HG02763 (cell line): ENCODE data around the gene CTDSPL.

Experiments used
- ATAC-seq: cut with Tn5 transposase; IDR thresholded peaks from one replicate; pipeline ENCODE4 v1.9.1; 2021; ENCODE audit warnings: mild to moderate bottlenecking, moderate library complexity; ENCODE audit not compliant: unreplicated experiment

Gene CTDSPL

DNA sequence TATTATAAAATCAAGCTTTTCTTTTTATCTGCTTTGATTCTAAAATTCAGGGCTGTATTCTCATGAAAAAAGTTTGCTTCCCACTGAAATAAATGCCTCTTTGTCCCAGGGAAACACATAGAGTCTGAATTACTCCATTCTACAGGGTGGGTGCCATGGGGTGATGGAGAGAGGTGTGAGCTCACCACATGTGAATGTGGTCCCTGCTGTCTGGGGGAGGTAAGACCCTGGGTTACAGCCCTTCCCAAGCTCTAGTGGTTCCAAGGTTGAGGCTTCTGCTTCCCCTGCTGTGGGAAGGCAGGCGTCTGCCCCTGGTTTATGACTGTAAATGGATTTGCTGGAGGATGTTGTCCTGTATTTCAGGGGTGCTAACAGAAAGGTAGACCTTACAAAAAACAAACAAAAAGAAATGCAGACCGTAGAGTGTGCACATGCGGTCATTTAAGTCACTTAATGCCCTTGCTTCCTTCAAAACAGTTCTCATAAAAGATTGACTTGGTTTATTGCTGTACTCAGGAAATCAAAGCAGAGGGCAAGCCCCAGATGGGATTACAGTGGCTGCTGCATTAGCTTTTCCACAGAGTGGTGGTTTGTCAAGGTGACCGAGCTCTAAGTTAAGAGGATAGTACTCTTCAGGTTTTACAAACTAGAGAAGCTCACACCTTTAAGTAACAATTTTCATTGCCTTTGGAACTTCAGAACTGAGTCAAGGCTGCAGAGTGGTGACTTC is 49.2 kb downstream of the CTDSPL start:
- ATAC-seq = no peak

- ATAC-seq = no peak
These were observed 50.5 kb downstream of the CTDSPL start for GRCh38 chr3:37912052-37912733.

DNA sequence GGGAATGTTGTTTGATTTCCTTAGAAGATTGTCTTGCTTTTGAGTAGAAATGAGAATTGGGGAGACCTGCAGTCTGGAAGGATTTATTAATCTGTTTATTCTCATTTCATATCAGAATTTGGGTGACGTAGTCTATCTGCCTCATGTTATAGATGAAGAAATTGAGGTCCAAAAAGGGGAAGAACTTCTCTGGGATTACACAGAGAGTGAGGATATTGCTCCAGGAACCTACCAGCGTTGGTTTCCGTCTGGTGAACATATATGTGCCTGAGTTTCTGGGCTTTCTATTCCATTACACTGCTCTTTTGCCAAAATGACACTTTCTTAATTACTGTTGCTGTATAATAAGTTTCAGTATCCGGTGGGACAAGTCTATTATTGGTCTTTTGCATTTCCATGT is 51.8 kb downstream of the CTDSPL start:
- no peak for ATAC-seq

DNA sequence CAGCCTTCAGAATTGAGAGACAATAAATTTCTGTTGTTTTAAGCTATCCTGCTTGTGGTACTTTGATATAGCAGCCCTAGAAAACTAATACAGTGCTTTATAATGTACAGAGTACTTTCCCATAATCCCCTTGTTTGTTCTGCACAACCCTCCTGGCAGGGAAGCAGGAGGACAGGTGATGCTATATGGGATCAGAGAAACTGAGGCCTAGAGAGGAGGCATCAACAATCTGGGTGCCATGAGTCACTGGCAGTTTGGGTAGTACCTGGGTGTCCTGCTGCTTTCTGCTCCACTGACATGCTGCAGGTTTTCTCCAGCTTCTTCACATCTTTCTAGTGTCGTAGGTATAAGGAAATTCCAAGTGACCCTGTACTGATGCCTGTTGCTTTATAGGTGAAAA is 55.0 kb downstream of the CTDSPL start:
- ATAC-seq = no peak

DNA sequence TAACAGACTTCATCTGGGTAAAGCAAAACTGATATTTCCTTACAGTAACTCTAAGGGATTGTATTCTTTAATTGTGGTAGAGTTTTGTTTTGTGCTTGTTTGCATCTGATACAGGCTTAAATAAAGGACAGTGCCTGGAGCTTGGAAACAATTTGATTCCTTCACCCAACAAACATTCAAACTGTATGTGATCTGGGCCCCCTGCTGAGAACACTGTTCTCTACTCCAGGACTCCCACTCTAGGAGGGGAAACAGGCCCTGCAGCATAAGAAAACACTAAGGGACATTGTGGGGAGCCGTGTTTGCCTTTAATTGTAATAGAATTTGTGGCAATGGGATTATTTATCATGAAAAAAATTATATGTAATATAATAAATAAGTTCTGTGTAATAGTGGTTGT is 56.9 kb downstream of the CTDSPL start:
- no peak for ATAC-seq

DNA sequence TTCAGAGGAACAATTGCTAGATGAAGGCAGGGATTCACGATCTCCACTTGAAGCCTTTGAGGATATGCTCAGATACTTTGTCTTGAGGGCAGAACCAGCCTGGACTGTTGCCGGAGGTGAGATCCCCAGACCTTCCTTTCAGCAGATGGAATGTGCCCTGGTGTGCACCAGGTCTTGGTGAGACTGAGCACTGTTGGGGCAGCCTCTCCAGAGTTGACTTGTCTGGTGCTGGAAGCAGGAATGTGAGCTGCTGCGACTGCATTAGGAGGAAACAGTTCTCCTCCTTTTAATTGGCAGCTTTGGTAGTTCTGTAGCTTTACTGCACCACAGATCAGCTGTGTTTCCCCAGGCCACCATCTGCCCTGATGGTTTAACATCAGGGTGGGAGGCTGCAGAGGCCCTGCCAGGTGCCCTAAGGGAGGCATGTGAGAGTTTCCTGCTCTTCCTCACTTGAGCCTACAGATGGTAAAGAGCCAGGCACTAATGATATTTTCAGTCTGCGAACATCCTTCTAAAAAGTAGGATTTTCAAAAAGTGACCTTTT is 58.5 kb downstream of the CTDSPL start:
- no peak for ATAC-seq

DNA sequence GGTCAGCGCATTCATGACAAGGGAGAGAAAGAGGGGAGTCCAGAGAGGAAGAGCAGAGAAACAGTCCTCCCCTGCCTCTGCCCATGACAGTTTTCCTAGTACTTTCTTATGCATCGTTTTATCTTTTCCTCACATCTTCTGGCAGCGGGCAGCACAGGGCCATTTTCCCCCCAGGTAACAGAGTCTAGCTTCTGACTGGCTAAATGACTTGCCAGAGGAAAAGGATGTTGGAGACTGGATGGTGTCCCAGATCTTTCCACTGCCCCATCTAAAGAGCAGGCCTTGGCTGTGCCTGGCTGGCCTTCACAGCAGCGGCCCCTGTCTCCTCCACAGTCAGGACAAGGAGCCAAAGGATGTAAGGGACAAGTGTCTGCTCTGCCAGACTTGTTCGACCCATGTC is 59.3 kb downstream of the CTDSPL start:
- no peak for ATAC-seq

GRCh38 chr3:37922721-37923568 is 61.3 kb downstream of the CTDSPL start:
- ATAC-seq = no peak

DNA sequence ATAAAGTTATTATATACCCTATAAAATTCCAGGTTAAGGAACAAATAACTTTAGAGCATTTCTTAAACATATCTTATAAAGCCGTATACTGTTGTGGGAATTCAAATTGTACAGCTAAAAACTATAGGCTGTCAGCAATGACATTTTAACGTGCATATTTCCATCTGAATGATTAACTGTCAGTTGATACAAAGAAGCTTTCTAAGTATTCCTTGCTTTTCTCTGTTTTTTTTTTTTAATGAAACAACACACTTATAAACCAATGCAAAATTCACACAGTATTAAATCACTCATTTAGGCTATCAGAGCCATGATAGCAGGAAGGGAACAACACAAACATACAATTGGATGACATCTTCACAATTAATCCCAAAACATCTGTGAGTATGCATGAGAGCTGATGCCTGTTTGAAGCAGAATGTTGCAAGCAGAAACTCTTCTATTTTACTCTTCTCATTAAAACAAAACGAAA is 61.9 kb downstream of the CTDSPL start:
- ATAC-seq = no peak

DNA sequence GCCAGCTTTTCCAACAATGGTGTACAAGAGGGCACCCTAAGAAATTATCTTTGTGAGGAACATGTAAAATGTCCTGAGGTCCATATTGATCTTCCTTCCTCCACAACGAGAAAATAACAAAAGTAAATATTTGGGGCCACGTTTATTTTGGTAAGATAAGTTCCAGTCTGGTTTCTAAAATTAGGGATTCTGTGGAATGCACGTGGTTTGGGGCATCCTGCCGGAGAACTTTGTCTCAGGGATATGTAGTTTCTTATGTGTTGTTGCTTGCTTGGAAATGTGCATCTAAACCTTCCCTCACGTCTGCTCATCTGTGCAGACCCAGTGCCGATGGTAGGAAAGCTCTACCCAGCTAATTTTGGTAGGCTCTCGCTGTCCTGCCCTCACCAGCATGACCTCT is 62.8 kb downstream of the CTDSPL start:
- no peak for ATAC-seq

DNA sequence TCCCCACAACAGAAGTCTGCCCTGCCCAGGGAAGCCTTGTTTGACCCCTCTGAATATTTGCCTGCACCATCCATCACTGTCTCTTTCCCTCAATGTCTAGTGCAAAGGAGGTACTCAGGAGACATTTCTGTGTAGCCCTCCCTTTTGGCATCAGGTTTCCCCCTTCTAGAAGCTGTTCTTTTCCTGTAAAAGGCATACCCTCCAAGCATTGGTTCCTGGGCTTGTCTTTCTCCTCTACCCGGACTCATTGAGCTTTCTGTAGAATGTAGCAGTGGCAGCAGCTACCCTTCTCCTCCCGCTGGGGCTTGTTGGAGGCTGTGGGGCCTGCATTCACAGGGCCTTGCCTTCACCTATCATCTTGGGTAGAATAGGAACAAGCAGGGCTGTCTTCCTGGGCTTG is 63.5 kb downstream of the CTDSPL start:
- no peak for ATAC-seq

GRCh38 chr3:37926611-37927010 is 64.9 kb downstream of the CTDSPL start:
- no peak for ATAC-seq

DNA sequence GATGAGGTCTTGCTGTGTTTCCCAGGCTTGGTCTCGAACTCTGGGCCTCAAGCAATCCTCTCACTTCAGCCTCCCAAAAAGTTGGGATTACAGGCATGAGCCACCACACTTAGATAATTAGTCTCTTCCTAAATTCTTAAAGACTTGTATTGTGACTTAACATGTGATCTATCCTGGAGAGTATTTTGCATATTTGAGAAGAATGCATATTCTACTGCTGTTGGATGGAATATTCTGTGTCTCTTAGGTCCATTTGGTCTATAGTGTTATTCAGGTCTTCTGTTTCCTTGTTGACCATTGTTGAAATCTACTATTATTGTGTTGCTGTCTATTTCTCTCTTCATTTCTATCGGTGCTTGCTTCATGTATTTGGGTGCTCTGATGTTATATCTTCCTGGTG is 68.8 kb downstream of the CTDSPL start:
- no peak for ATAC-seq

DNA sequence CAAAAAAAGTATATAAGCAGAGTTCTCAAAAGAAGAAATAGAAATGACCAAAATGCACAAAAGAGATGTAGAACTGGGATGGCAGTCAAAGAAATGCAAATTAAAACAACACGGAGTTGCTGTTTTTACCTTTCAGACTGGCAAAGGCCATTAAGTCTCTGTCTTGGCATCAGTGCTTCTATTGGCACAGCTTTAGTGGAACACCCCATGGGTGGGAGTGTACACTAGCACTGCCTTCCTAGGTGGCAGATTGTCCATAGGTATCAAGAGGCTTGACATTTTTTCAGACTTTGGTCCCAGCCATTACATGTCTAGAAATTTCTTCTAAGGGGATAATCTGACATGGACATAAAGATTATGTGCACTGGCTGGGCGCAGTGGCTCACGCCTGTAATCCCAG is 70.8 kb downstream of the CTDSPL start:
- ATAC-seq = no peak

DNA sequence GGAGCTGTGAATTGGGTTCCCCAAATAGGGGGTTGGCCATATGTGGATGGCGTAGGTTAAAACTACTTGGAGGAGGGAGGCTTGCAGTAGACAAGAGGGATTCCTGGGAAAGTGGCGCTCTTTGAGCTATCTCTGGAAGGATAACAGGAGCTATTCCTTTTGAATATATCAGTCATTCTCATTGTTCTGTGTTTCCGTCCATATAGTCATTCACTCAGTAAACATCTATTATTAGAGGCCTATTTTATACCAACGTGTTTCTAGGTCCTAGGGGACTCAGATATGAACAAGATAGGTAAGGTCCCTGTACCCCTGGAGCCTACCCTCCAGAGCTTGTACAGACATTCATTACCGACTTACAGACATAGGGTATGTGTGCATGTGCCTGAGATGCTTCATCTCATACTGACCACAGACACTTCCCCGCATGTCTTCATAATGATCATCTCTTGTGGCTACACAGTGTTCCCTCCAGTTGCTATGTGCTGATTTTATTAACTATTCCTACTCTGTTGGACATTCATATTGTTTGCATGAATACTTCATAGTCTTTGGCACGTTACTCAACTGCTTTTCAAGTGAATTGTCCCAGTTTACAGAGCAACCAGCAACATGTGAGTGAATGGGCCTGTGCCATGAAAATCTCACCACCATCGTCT is 73.1 kb downstream of the CTDSPL start:
- ATAC-seq = no peak

DNA sequence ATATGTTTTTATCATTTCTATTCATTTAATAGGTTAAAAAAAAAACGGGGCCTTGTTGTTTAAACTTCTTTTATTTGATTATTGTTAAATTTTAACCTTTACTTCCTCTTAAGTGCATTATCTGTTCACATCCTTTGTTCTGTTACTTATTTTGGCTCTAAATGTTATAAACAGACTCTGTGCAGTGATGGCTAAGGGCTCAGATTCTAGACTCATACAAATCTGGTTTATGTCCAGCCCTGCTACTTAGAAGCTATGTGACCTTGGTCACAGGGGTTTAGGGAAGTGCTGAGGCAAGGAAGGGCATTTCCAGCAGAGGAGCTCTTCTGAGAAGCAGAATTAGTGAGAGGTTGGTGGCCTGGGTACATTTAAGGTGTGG is 73.6 kb downstream of the CTDSPL start:
- no peak for ATAC-seq

DNA sequence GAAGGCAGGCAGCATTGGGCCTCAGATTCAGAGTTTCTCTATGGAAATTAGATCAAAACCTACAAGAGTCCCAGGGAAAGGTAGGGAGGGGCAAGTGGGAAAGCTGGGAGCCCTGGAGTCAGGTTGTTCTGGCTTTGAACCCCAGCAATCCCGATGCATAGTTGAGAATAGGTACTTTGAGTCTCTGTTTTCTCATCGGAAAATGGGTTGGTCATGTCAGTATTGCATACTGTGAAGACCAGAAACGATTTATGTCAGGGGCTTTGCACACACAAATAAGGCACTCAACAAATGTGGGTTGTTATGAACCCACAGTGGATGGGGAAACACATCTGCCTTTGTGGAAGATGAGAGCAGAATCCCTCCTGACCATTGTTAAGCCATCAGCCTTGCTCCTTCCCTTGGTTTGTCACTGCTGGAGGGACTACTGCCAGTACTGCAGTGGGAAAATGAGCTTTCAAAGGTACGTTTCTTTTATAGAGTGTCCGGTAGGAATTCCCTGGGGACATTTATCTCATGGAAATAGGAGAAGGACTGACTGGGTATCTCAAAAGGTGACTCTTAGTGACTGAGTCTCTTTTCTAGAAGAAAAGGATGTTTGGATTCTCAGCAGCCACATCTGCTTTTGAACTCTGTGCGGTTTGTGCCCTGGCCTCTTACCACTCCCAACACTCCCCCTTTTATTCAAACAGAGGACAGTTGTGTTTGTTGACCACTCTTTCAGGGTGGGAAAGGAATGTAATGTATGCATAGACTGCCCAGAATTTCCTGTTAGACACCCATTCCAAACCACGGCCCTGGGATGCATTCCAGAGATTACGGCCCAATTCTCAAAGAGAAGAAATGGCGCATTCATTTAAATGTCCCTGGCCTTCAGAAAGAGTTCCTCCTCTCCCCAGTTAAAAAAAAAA is 74.3 kb downstream of the CTDSPL start:
- ATAC-seq = no peak

DNA sequence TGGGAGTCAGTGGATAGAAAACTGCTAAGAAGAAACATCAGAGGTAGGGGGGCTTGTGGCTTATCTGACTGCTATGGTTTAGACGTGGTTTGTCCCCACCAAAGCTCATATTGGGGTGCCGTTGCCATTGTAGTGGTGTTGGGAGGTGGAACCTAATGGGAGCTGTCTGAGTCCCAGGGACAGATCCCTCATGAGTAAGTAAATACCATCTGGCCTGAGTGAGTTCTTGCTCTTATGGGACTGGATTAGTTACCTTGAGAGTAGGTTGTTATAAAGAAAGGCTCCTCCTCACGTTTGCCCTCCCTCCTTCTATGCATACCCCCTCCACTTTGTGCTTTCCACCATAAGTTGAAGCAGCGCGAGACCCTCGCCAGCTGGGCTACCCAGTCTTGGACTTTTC is 75.5 kb downstream of the CTDSPL start:
- ATAC-seq = no peak

DNA sequence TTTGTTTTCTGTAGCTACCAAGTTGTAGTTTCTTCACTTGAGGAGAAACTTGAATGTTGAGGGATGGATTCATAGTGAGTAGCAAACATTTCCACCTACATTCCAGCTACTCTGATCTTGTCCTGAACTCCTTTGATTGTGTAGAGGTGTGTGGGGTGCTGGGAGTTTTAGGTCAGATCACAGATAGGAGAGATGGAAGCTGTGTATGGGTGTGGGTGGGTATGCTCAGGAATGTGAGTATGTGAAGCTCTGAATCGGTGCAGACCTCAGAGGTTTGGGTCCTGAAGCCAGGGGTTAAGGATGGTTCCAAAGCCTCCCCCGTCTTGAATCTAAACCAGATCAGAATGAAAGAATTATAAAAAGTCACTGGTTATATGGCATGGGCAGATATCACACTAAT is 76.3 kb downstream of the CTDSPL start:
- ATAC-seq = no peak
